GM10266 (cell line): ENCODE results near the gene EHHADH.

Experiments used
- DNase-seq: peaks from one replicate; pipeline ENCODE4 v3.0.0; 2012; ENCODE audit errors: extremely low spot score
- CTCF ChIP-seq: IDR thresholded peaks from 2 replicates; pipeline ENCODE4 v1.5.1; 2012; ENCODE audit warnings: mild to moderate bottlenecking, low read depth; ENCODE audit not compliant: control insufficient read depth, insufficient read depth; ENCODE audit errors: missing control alignments

The EHHADH gene

GRCh38 chr3:185195652-185196051 is 58.2 kb downstream of the EHHADH start:
- DNase-seq, result no peak
- TF ChIP-seq CTCF, result no peak

- no peak for TF ChIP-seq CTCF
- DNase-seq, result no peak
These were observed 65.0 kb downstream of the EHHADH start for GRCh38 chr3:185188816-185189215.

- no peak for DNase-seq
- no peak for TF ChIP-seq CTCF
These were observed 66.5 kb downstream of the EHHADH start for GRCh38 chr3:185187391-185187790.

GRCh38 chr3:185176750-185177359 is 77.0 kb downstream of the EHHADH start:
- DNase-seq, result peak; percentile 41

GRCh38 chr3:185175370-185175987 is 78.4 kb downstream of the EHHADH start:
- peak; percentile 64 for DNase-seq
- no peak for TF ChIP-seq CTCF

More at GRCh38 chr3:185176750-185177359, 77.0 kb downstream of the EHHADH start:
- peak; percentile 85 for TF ChIP-seq CTCF

GRCh38 chr3:185172086-185173049 is 81.5 kb downstream of the EHHADH start:
- no peak for TF ChIP-seq CTCF
- no peak for DNase-seq
